ENCODE measurements around the gene TRIM17. TPM values are rescaled to one million over a fixed set of nuclear protein-coding genes. Genes with fewer than 3 reads are reported as not detected.

Gene TRIM17
- total RNA-seq, 1 donor from 2014 or later: 1.5 TPM

GRCh38 chr1:228390649-228391048, 26.0 kb downstream of the TRIM17 start:
- FAIRE-seq: no peak
- peaks cover 22% of the 10 kb centered on the region for H4K20me1 ChIP-seq (ENCODE audit: insufficient read depth, low read length)

GRCh38 chr1:228387321-228387720, 29.3 kb downstream of the TRIM17 start:
- Histone ChIP-seq H3K27me3 (ENCODE audit: insufficient read depth, low read length) (no peaks in the 10 kb centered on the region), H3K36me3 (ENCODE audit: insufficient read depth, low read length) (no peaks in the 10 kb centered on the region), H3K27ac (ENCODE audit: low read depth, low read length) (no peak overlapping the region), H3K9ac (ENCODE audit: low read length) (no peak overlapping the region), H3K79me2 (ENCODE audit: insufficient read depth, low read length) (no peaks in the 10 kb centered on the region), H2AFZ (ENCODE audit: low read depth, low read length) (no peak overlapping the region), H4K20me1 (ENCODE audit: insufficient read depth, low read length) (peaks cover 6% of the 10 kb centered on the region), H3K9me3 (ENCODE audit: insufficient read depth, low read depth, low read length) (no peaks in the 10 kb centered on the region), H3K4me1 (ENCODE audit: insufficient read depth, low read length) (peaks cover 8% of the 10 kb centered on the region), H3K4me3 (ENCODE audit: insufficient read depth, low read depth, low read length) (no peak overlapping the region), H3K4me2 (ENCODE audit: low read length) (no peak overlapping the region)
- FAIRE-seq: no peak
- no peak for TF ChIP-seq CTCF (IDR thresholded peaks at IDR 0.05; ENCODE audit: insufficient read depth, low read depth, low read length)
- no peak for TF ChIP-seq EZH2 (IDR thresholded peaks at IDR 0.05; ENCODE audit: insufficient read depth, low read length)
- Mint-ChIP-seq H3K4me1 (ENCODE audit: low read depth, unreplicated experiment) (peaks cover 4% of the 10 kb centered on the region), H3K27ac (ENCODE audit: unreplicated experiment) (no peak overlapping the region), H3K9me3 (ENCODE audit: unreplicated experiment) (no peaks in the 10 kb centered on the region), H3K36me3 (ENCODE audit: low read depth, unreplicated experiment) (no peaks in the 10 kb centered on the region), H3K27me3 (ENCODE audit: low read depth, unreplicated experiment) (peaks cover 19% of the 10 kb centered on the region), H3K4me3 (ENCODE audit: unreplicated experiment) (no peak overlapping the region)
- no peak for DNase-seq (ENCODE audit: low read depth)

More at GRCh38 chr1:228390649-228391048, 26.0 kb downstream of the TRIM17 start:
- Histone ChIP-seq H3K4me3 (ENCODE audit: insufficient read depth, low read depth, low read length) (no peak overlapping the region), H3K9ac (ENCODE audit: low read length) (no peak overlapping the region), H3K79me2 (ENCODE audit: insufficient read depth, low read length) (no peaks in the 10 kb centered on the region), H2AFZ (ENCODE audit: low read depth, low read length) (no peak overlapping the region), H3K27ac (ENCODE audit: low read depth, low read length) (no peak overlapping the region), H3K36me3 (ENCODE audit: insufficient read depth, low read length) (no peaks in the 10 kb centered on the region), H3K4me1 (ENCODE audit: insufficient read depth, low read length) (peaks cover 28% of the 10 kb centered on the region), H3K27me3 (ENCODE audit: insufficient read depth, low read length) (no peaks in the 10 kb centered on the region), H3K4me2 (ENCODE audit: low read length) (no peak overlapping the region), H3K9me3 (ENCODE audit: insufficient read depth, low read depth, low read length) (no peaks in the 10 kb centered on the region)
- Mint-ChIP-seq H3K27ac (ENCODE audit: unreplicated experiment) (no peak overlapping the region), H3K4me1 (ENCODE audit: low read depth, unreplicated experiment) (peaks cover 6% of the 10 kb centered on the region), H3K27me3 (ENCODE audit: low read depth, unreplicated experiment) (peaks cover 7% of the 10 kb centered on the region), H3K9me3 (ENCODE audit: unreplicated experiment) (no peaks in the 10 kb centered on the region), H3K4me3 (ENCODE audit: unreplicated experiment) (no peak overlapping the region), H3K36me3 (ENCODE audit: low read depth, unreplicated experiment) (peaks cover 4% of the 10 kb centered on the region)
- DNase-seq (ENCODE audit: low read depth): no peak
- no peak for TF ChIP-seq EZH2 (IDR thresholded peaks at IDR 0.05; ENCODE audit: insufficient read depth, low read length)
- no peak for TF ChIP-seq CTCF (IDR thresholded peaks at IDR 0.05; ENCODE audit: insufficient read depth, low read depth, low read length)

- H3K27ac Mint-ChIP-seq (ENCODE audit: unreplicated experiment): no peak overlapping the region
- Histone ChIP-seq H3K9ac (ENCODE audit: low read length) (no peak overlapping the region), H2AFZ (ENCODE audit: low read depth, low read length) (no peak overlapping the region), H4K20me1 (ENCODE audit: insufficient read depth, low read length) (no peaks in the 10 kb centered on the region), H3K4me2 (ENCODE audit: low read length) (no peak overlapping the region), H3K27me3 (ENCODE audit: insufficient read depth, low read length) (no peaks in the 10 kb centered on the region), H3K27ac (ENCODE audit: low read depth, low read length) (no peak overlapping the region), H3K79me2 (ENCODE audit: insufficient read depth, low read length) (no peaks in the 10 kb centered on the region), H3K36me3 (ENCODE audit: insufficient read depth, low read length) (no peaks in the 10 kb centered on the region), H3K4me1 (ENCODE audit: insufficient read depth, low read length) (no peaks in the 10 kb centered on the region), H3K9me3 (ENCODE audit: insufficient read depth, low read depth, low read length) (no peaks in the 10 kb centered on the region), H3K4me3 (ENCODE audit: insufficient read depth, low read depth, low read length) (no peak overlapping the region)
- H3K9me3 Mint-ChIP-seq (ENCODE audit: unreplicated experiment): no peaks in the 10 kb centered on the region
- H3K27me3 Mint-ChIP-seq (ENCODE audit: low read depth, unreplicated experiment): peaks cover 34% of the 10 kb centered on the region
- no peak for FAIRE-seq
- TF ChIP-seq CTCF (IDR thresholded peaks at IDR 0.05; ENCODE audit: insufficient read depth, low read depth, low read length): no peak
- DNase-seq (ENCODE audit: low read depth): no peak
- no peak overlapping the region for H3K4me3 Mint-ChIP-seq (ENCODE audit: unreplicated experiment)
- H3K4me1 Mint-ChIP-seq (ENCODE audit: low read depth, unreplicated experiment): no peaks in the 10 kb centered on the region
- no peaks in the 10 kb centered on the region for H3K36me3 Mint-ChIP-seq (ENCODE audit: low read depth, unreplicated experiment)
Observed at GRCh38 chr1:228385232-228385631, 31.4 kb downstream of the TRIM17 start.

Data from astrocyte (in vitro differentiated cells and primary cell).